HFFc6 (cell line): Measurements from ENCODE around the gene ANKMY1. TPM values are rescaled to one million over a fixed set of nuclear protein-coding genes. Genes with fewer than 3 reads are reported as not detected.

Source experiments
- DNase-seq: peaks from one replicate; pipeline ENCODE4 v3.0.0-alpha.2; 2018
- H3K27ac Mint-ChIP-seq: 2 replicates; pipeline ENCODE4 v1.8.0; 2020; ENCODE audit warnings: mild to moderate bottlenecking, mixed read lengths
- H3K27me3 Mint-ChIP-seq: 2 replicates; pipeline ENCODE4 v1.8.0; 2021; ENCODE audit warnings: mild to moderate bottlenecking, moderate library complexity, mixed read lengths; ENCODE audit not compliant: insufficient read depth
- H3K36me3 Mint-ChIP-seq: 2 replicates; pipeline ENCODE4 v1.8.0; 2021; ENCODE audit warnings: low read depth, mixed read lengths
- H3K4me1 Mint-ChIP-seq: 2 replicates; pipeline ENCODE4 v1.8.0; 2020; ENCODE audit warnings: low read depth, mixed read lengths
- H3K4me3 Mint-ChIP-seq: 2 replicates; pipeline ENCODE4 v1.8.0; 2020; ENCODE audit warnings: mild to moderate bottlenecking, moderate library complexity, mixed read lengths
- H3K9me3 Mint-ChIP-seq: 2 replicates; pipeline ENCODE4 v1.8.0; 2020; ENCODE audit warnings: mild to moderate bottlenecking, mixed read lengths
- CTCF ChIP-seq: fragments of 200-600 bp; sonication (generic); IDR thresholded peaks from 2 replicates; pipeline ENCODE4 v1.5.0; 2021; ENCODE audit warnings: antibody characterized with exemption, mild to moderate bottlenecking
- total RNA-seq, 6 experiments: library from RNA; stranded (reverse); fragmentation: NEBNext Ultra II Directional; extraction: Animal tissue kit (Norgen Biotek cat#: 25700); gene quantifications; 2 replicates in 1 of 6; 3 replicates in 5 of 6; pipeline ENCODE4 v1.2.3, GENCODE V29; 2021

Gene ANKMY1
- total RNA-seq, 6 experiments from 2014 or later: 4.4 to 5.6 (median 5.2) TPM

- H3K36me3 Mint-ChIP-seq: peaks cover 23% of the 10 kb centered on the region
- H3K27ac Mint-ChIP-seq: peak overlapping the region; percentile 87
- peak; percentile 90 for DNase-seq
- 0 out of 2 replicates have a peak, but pooled peaks cover 4% of the 10 kb centered on the region for H3K9me3 Mint-ChIP-seq
- H3K4me1 Mint-ChIP-seq: peaks cover 51% of the 10 kb centered on the region
- peak overlapping the region; percentile 46 for H3K4me3 Mint-ChIP-seq
- peaks cover 3% of the 10 kb centered on the region for H3K27me3 Mint-ChIP-seq
- peak; percentile 44; the same call in 1 of the 2 replicates for TF ChIP-seq CTCF
Measured at GRCh38 chr2:240579771-240580614, 22.2 kb upstream of the ANKMY1 start.

- Mint-ChIP-seq H3K4me1 (peaks cover 43% of the 10 kb centered on the region), H3K9me3 (0 out of 2 replicates have a peak, but pooled peaks cover 4% of the 10 kb centered on the region), H3K27me3 (peaks cover 3% of the 10 kb centered on the region), H3K36me3 (peaks cover 23% of the 10 kb centered on the region), H3K27ac (peak overlapping the region; percentile 87; the same call in 1 of the 2 replicates), H3K4me3 (0 out of 2 replicates have a peak overlapping the region, but pooled peaks have one; percentile 46)
- DNase-seq: no peak
- TF ChIP-seq CTCF: no peak
Measured at GRCh38 chr2:240579071-240579762, 21.4 kb upstream of the ANKMY1 start.

- no peak for TF ChIP-seq CTCF
- Mint-ChIP-seq H3K4me1 (peaks cover 40% of the 10 kb centered on the region), H3K9me3 (0 out of 2 replicates have a peak, but pooled peaks cover 4% of the 10 kb centered on the region), H3K27me3 (peaks cover 3% of the 10 kb centered on the region), H3K4me3 (no peak overlapping the region), H3K36me3 (peaks cover 23% of the 10 kb centered on the region), H3K27ac (peak overlapping the region; percentile 61; the same call in 1 of the 2 replicates)
- no peak for DNase-seq
Measured at GRCh38 chr2:240578488-240578887, 20.7 kb upstream of the ANKMY1 start.

GRCh38 chr2:240578110-240578450 is 20.3 kb upstream of the ANKMY1 start:
- TF ChIP-seq CTCF: no peak
- Mint-ChIP-seq H3K4me1 (peaks cover 36% of the 10 kb centered on the region), H3K27me3 (peaks cover 3% of the 10 kb centered on the region), H3K36me3 (peaks cover 23% of the 10 kb centered on the region), H3K9me3 (0 out of 2 replicates have a peak, but pooled peaks cover 4% of the 10 kb centered on the region), H3K27ac (no peak overlapping the region), H3K4me3 (no peak overlapping the region)
- no peak for DNase-seq

GRCh38 chr2:240577281-240578109 is 19.7 kb upstream of the ANKMY1 start:
- H3K27me3 Mint-ChIP-seq: peaks cover 3% of the 10 kb centered on the region
- peaks cover 30% of the 10 kb centered on the region for H3K4me1 Mint-ChIP-seq
- no peak for TF ChIP-seq CTCF
- no peak overlapping the region for H3K27ac Mint-ChIP-seq
- DNase-seq: no peak
- 0 out of 2 replicates have a peak, but pooled peaks cover 4% of the 10 kb centered on the region for H3K9me3 Mint-ChIP-seq
- no peak overlapping the region for H3K4me3 Mint-ChIP-seq
- H3K36me3 Mint-ChIP-seq: peaks cover 23% of the 10 kb centered on the region
